ENCODE measurements around the gene CD200. TPM values are rescaled to one million over a fixed set of nuclear protein-coding genes. Genes with fewer than 3 reads are reported as not detected.

Gene CD200
- total RNA-seq, 1 experiment from 2014 or later: 46.8 TPM

DNA sequence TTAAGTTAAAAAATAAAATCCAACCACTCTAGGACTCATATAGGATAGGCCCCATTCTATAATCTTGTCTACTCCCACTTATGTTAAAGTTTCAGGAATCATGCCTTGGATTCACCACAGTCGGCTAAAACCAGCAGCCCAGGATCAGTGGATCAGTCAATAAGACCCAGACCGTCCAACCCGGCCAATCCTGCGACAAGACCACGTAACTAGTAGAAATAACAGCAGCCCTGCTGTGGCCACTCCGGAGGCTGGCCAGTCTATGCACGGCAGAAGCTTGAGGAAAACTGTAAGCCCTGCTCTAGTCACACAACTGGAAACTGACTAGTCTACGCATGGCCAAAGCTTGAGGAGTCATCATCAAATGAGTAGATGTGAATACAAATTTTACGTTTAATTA is 26.1 kb upstream of the CD200 start:
- no peak for ATAC-seq
- TF ChIP-seq, protein P1, sequence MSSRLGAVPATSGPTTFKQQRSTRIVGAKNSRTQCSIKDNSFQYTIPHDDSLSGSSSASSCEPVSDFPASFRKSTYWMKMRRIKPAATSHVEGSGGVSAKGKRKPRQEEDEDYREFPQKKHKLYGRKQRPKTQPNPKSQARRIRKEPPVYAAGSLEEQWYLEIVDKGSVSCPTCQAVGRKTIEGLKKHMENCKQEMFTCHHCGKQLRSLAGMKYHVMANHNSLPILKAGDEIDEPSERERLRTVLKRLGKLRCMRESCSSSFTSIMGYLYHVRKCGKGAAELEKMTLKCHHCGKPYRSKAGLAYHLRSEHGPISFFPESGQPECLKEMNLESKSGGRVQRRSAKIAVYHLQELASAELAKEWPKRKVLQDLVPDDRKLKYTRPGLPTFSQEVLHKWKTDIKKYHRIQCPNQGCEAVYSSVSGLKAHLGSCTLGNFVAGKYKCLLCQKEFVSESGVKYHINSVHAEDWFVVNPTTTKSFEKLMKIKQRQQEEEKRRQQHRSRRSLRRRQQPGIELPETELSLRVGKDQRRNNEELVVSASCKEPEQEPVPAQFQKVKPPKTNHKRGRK (CRISPR knock-in tag; IDR thresholded peaks at IDR 0.05; ENCODE audit: borderline replicate concordance): no peak
- TF ChIP-seq NR1H2 (CRISPR knock-in tag; IDR thresholded peaks at IDR 0.05): no peak
- TF ChIP-seq, protein P2, sequence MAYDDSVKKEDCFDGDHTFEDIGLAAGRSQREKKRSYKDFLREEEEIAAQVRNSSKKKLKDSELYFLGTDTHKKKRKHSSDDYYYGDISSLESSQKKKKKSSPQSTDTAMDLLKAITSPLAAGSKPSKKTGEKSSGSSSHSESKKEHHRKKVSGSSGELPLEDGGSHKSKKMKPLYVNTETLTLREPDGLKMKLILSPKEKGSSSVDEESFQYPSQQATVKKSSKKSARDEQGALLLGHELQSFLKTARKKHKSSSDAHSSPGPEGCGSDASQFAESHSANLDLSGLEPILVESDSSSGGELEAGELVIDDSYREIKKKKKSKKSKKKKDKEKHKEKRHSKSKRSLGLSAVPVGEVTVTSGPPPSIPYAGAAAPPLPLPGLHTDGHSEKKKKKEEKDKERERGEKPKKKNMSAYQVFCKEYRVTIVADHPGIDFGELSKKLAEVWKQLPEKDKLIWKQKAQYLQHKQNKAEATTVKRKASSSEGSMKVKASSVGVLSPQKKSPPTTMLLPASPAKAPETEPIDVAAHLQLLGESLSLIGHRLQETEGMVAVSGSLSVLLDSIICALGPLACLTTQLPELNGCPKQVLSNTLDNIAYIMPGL (CRISPR knock-in tag; IDR thresholded peaks at IDR 0.05): no peak
- no peak for TF ChIP-seq ETV6 (CRISPR knock-in tag; IDR thresholded peaks at IDR 0.05)
- no peak overlapping the region for H3K4me3 Mint-ChIP-seq
- POLR2A ChIA-PET: no interaction called here
- CTCF ChIA-PET: no interaction called here
- H3K9me3 Mint-ChIP-seq: peaks cover 5% of the 10 kb centered on the region
- H3K36me3 Mint-ChIP-seq: peaks cover 6% of the 10 kb centered on the region
- H3K27ac Mint-ChIP-seq: no peak overlapping the region
- H3K4me1 Mint-ChIP-seq: peaks cover 15% of the 10 kb centered on the region
- H3K27me3 Mint-ChIP-seq (ENCODE audit: low read depth): no peaks in the 10 kb centered on the region
- DNase-seq (ENCODE audit: low spot score): no peak

- no peak overlapping the region for H3K4me3 Mint-ChIP-seq
- H3K4me1 Mint-ChIP-seq: peaks cover 22% of the 10 kb centered on the region
- DNase-seq (ENCODE audit: low spot score) (no peak), ATAC-seq (no peak)
- H3K36me3 Mint-ChIP-seq: peaks cover under 1% of the 10 kb centered on the region; the same call in 1 of the 2 replicates
- CTCF ChIA-PET: interaction anchor here (1.1 kb wide), 1 partner anchor 130 kb away, joined by 3 read pairs; no protein-coding TSS in a partner anchor
- no peaks in the 10 kb centered on the region for H3K9me3 Mint-ChIP-seq
- POLR2A ChIA-PET: interaction anchor here (1.2 kb wide), 1 partner anchor 15 kb away, joined by 4 read pairs; no protein-coding TSS in a partner anchor
- H3K27me3 Mint-ChIP-seq (ENCODE audit: low read depth): no peaks in the 10 kb centered on the region
- H3K27ac Mint-ChIP-seq: 0 out of 2 replicates have a peak overlapping the region, but pooled peaks have one; percentile 56
- TF ChIP-seq STAT6 (CRISPR knock-in tag; conservative IDR thresholded peaks at IDR 0.05; ENCODE audit: low read depth): no peak
- no peak for TF ChIP-seq GTF2I (CRISPR knock-in tag; conservative IDR thresholded peaks at IDR 0.05)
- no peak for TF ChIP-seq ZSCAN18 (CRISPR knock-in tag; IDR thresholded peaks at IDR 0.05)
- TF ChIP-seq KAT7 (CRISPR knock-in tag; IDR thresholded peaks at IDR 0.05; ENCODE audit: borderline replicate concordance): no peak
- TF ChIP-seq, protein P3, sequence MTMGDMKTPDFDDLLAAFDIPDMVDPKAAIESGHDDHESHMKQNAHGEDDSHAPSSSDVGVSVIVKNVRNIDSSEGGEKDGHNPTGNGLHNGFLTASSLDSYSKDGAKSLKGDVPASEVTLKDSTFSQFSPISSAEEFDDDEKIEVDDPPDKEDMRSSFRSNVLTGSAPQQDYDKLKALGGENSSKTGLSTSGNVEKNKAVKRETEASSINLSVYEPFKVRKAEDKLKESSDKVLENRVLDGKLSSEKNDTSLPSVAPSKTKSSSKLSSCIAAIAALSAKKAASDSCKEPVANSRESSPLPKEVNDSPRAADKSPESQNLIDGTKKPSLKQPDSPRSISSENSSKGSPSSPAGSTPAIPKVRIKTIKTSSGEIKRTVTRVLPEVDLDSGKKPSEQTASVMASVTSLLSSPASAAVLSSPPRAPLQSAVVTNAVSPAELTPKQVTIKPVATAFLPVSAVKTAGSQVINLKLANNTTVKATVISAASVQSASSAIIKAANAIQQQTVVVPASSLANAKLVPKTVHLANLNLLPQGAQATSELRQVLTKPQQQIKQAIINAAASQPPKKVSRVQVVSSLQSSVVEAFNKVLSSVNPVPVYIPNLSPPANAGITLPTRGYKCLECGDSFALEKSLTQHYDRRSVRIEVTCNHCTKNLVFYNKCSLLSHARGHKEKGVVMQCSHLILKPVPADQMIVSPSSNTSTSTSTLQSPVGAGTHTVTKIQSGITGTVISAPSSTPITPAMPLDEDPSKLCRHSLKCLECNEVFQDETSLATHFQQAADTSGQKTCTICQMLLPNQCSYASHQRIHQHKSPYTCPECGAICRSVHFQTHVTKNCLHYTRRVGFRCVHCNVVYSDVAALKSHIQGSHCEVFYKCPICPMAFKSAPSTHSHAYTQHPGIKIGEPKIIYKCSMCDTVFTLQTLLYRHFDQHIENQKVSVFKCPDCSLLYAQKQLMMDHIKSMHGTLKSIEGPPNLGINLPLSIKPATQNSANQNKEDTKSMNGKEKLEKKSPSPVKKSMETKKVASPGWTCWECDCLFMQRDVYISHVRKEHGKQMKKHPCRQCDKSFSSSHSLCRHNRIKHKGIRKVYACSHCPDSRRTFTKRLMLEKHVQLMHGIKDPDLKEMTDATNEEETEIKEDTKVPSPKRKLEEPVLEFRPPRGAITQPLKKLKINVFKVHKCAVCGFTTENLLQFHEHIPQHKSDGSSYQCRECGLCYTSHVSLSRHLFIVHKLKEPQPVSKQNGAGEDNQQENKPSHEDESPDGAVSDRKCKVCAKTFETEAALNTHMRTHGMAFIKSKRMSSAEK (CRISPR knock-in tag; IDR thresholded peaks at IDR 0.05; ENCODE audit: borderline replicate concordance): no peak
- no peak for TF ChIP-seq ZNF138 (CRISPR knock-in tag; conservative IDR thresholded peaks at IDR 0.05)
- no peak for TF ChIP-seq ZNF416 (CRISPR knock-in tag; IDR thresholded peaks at IDR 0.05)
- TF ChIP-seq ZNF671 (CRISPR knock-in tag; IDR thresholded peaks at IDR 0.05): no peak
- TF ChIP-seq, protein P4, sequence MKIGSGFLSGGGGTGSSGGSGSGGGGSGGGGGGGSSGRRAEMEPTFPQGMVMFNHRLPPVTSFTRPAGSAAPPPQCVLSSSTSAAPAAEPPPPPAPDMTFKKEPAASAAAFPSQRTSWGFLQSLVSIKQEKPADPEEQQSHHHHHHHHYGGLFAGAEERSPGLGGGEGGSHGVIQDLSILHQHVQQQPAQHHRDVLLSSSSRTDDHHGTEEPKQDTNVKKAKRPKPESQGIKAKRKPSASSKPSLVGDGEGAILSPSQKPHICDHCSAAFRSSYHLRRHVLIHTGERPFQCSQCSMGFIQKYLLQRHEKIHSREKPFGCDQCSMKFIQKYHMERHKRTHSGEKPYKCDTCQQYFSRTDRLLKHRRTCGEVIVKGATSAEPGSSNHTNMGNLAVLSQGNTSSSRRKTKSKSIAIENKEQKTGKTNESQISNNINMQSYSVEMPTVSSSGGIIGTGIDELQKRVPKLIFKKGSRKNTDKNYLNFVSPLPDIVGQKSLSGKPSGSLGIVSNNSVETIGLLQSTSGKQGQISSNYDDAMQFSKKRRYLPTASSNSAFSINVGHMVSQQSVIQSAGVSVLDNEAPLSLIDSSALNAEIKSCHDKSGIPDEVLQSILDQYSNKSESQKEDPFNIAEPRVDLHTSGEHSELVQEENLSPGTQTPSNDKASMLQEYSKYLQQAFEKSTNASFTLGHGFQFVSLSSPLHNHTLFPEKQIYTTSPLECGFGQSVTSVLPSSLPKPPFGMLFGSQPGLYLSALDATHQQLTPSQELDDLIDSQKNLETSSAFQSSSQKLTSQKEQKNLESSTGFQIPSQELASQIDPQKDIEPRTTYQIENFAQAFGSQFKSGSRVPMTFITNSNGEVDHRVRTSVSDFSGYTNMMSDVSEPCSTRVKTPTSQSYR (CRISPR knock-in tag; IDR thresholded peaks at IDR 0.05): no peak
- TF ChIP-seq, protein P5, sequence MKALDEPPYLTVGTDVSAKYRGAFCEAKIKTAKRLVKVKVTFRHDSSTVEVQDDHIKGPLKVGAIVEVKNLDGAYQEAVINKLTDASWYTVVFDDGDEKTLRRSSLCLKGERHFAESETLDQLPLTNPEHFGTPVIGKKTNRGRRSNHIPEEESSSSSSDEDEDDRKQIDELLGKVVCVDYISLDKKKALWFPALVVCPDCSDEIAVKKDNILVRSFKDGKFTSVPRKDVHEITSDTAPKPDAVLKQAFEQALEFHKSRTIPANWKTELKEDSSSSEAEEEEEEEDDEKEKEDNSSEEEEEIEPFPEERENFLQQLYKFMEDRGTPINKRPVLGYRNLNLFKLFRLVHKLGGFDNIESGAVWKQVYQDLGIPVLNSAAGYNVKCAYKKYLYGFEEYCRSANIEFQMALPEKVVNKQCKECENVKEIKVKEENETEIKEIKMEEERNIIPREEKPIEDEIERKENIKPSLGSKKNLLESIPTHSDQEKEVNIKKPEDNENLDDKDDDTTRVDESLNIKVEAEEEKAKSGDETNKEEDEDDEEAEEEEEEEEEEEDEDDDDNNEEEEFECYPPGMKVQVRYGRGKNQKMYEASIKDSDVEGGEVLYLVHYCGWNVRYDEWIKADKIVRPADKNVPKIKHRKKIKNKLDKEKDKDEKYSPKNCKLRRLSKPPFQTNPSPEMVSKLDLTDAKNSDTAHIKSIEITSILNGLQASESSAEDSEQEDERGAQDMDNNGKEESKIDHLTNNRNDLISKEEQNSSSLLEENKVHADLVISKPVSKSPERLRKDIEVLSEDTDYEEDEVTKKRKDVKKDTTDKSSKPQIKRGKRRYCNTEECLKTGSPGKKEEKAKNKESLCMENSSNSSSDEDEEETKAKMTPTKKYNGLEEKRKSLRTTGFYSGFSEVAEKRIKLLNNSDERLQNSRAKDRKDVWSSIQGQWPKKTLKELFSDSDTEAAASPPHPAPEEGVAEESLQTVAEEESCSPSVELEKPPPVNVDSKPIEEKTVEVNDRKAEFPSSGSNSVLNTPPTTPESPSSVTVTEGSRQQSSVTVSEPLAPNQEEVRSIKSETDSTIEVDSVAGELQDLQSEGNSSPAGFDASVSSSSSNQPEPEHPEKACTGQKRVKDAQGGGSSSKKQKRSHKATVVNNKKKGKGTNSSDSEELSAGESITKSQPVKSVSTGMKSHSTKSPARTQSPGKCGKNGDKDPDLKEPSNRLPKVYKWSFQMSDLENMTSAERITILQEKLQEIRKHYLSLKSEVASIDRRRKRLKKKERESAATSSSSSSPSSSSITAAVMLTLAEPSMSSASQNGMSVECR (CRISPR knock-in tag; IDR thresholded peaks at IDR 0.05; ENCODE audit: borderline replicate concordance): no peak
Observed at GRCh38 chr3:112307557-112307956, 25.4 kb upstream of the CD200 start.

Data from WTC11 (cell line).